ENCODE data around the gene GBA2.

GBA2 gene

DNA sequence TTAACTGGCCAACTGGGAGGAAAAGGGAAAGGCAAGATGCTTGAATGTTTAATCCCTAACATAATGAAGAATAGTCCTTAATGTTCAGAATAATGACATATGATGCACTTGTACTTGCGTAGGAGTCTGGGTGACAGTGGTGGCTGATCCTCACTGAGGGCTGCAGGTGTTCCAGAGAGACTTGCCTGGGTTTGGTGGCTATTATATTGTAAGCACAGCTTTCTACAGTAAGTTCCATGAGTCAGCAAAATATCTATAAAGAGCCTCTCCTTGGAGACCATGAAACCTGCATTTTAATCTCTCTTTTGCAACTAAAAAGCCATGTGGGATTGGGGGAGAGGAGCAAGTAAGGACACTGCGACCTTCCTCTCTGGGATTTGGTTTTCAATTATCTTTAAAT is 40.5 kb upstream of the GBA2 start:
- Histone ChIP-seq H3K27ac (ENCODE audit: low read depth in 2 of 2, low read length in 2 of 2) (no peak overlapping the region), H3K36me3 (ENCODE audit: control insufficient read depth in 2 of 2, insufficient read depth in 2 of 2, low read length in 2 of 2) (peaks cover 3 to 7% of the 10 kb centered on the region in 2 donors), H3K9me3 (ENCODE audit: control insufficient read depth in 2 of 2, low read length in 2 of 2) (no peaks in the 10 kb centered on the region), H3K4me3 (ENCODE audit: low read length in 2 of 2) (no peak overlapping the region), H3K27me3 (ENCODE audit: control insufficient read depth in 2 of 2, insufficient read depth in 2 of 2, low read length in 2 of 2) (no peaks in the 10 kb centered on the region), H3K4me1 (ENCODE audit: control insufficient read depth in 2 of 2, insufficient read depth in 2 of 2, low read length in 2 of 2) (peaks cover 6 to 10% of the 10 kb centered on the region in 2 donors), H3K9ac (ENCODE audit: low read depth in 1 of 2, low read length in 2 of 2) (no peak overlapping the region)

DNA sequence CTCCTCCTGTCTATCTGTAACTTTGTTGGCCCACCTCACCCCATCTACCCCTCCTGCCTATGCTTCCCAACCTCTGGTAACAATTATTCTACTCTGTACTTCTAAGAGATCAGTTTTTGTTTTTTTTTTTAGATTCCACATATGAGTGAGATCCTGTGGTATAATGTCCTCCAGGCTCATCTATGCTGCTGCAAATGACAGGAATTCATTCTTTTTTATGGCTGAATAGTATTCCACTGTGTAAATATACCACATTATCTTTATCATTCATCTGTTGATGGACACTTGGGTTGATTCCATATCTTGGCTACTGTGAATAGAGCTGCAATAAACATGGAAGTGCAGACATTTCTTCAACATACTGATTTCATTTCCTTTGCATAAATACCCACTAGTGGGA is 34.4 kb upstream of the GBA2 start:
- Histone ChIP-seq H3K4me1 (ENCODE audit: control insufficient read depth in 2 of 2, insufficient read depth in 2 of 2, low read length in 2 of 2) (no peaks in the 10 kb centered on the region), H3K9me3 (ENCODE audit: control insufficient read depth in 2 of 2, low read length in 2 of 2) (no peaks in the 10 kb centered on the region), H3K36me3 (ENCODE audit: control insufficient read depth in 2 of 2, insufficient read depth in 2 of 2, low read length in 2 of 2) (peaks cover 0 to 6% of the 10 kb centered on the region in 2 donors), H3K27me3 (ENCODE audit: control insufficient read depth in 2 of 2, insufficient read depth in 2 of 2, low read length in 2 of 2) (no peaks in the 10 kb centered on the region), H3K27ac (ENCODE audit: low read depth in 2 of 2, low read length in 2 of 2) (no peak overlapping the region), H3K4me3 (ENCODE audit: low read length in 2 of 2) (no peak overlapping the region), H3K9ac (ENCODE audit: low read depth in 1 of 2, low read length in 2 of 2) (no peak overlapping the region)

DNA sequence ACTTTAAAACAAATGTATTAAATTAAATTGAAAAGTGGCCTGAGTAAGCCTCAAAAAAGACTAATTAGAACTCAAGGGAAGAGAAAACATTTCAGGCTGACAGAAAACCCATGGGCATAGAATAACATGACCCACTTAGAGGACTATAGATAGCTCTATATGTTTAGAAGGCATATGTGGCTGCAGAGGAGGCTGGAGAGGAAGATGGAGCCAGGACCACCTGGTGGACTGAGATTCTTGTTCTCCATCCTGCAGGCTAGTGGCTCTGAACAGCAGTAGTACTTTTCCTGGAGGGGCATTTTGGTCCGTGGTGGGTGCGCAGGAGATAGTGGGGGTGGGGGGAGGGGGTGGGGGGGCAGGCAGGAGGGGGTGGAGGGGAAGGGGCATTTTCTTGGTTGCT is 32.0 kb upstream of the GBA2 start:
- no peaks in the 10 kb centered on the region for H3K4me1 ChIP-seq (ENCODE audit: control insufficient read depth in 2 of 2, insufficient read depth in 2 of 2, low read length in 2 of 2)
- no peak overlapping the region for H3K27ac ChIP-seq (ENCODE audit: low read depth in 2 of 2, low read length in 2 of 2)
- peaks cover 0 to 6% of the 10 kb centered on the region in 2 donors for H3K36me3 ChIP-seq (ENCODE audit: control insufficient read depth in 2 of 2, insufficient read depth in 2 of 2, low read length in 2 of 2)
- no peaks in the 10 kb centered on the region for H3K27me3 ChIP-seq (ENCODE audit: control insufficient read depth in 2 of 2, insufficient read depth in 2 of 2, low read length in 2 of 2)
- no peak overlapping the region for H3K4me3 ChIP-seq (ENCODE audit: low read length in 2 of 2)
- H3K9me3 ChIP-seq (ENCODE audit: control insufficient read depth in 2 of 2, low read length in 2 of 2) = no peaks in the 10 kb centered on the region
- H3K9ac ChIP-seq (ENCODE audit: low read depth in 1 of 2, low read length in 2 of 2) = no peak overlapping the region

DNA sequence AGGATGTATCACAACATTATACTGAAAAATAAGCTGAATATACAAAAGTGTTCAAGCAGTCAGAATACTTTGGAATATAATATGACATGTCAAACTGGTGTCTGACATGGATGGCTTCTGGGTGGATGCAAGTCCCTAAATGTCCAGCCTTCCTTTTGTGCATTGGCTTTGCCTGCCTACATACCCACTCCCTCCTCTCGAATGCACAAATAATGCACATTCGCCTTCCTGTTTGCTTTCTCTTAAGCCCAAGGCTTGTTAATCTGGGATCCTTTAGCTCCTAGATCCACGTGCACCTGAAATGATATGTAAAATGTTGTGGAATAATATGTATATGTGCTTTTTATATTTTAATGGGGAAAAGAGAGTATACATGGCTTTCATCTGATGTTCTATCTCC is 29.5 kb upstream of the GBA2 start:
- Histone ChIP-seq H3K4me3 (ENCODE audit: low read length in 2 of 2) (no peak overlapping the region), H3K27me3 (ENCODE audit: control insufficient read depth in 2 of 2, insufficient read depth in 2 of 2, low read length in 2 of 2) (no peaks in the 10 kb centered on the region), H3K9ac (ENCODE audit: low read depth in 1 of 2, low read length in 2 of 2) (no peak overlapping the region), H3K27ac (ENCODE audit: low read depth in 2 of 2, low read length in 2 of 2) (no peak overlapping the region), H3K36me3 (ENCODE audit: control insufficient read depth in 2 of 2, insufficient read depth in 2 of 2, low read length in 2 of 2) (peaks cover 0 to 3% of the 10 kb centered on the region in 2 donors), H3K4me1 (ENCODE audit: control insufficient read depth in 2 of 2, insufficient read depth in 2 of 2, low read length in 2 of 2) (no peaks in the 10 kb centered on the region), H3K9me3 (ENCODE audit: control insufficient read depth in 2 of 2, low read length in 2 of 2) (no peaks in the 10 kb centered on the region)

DNA sequence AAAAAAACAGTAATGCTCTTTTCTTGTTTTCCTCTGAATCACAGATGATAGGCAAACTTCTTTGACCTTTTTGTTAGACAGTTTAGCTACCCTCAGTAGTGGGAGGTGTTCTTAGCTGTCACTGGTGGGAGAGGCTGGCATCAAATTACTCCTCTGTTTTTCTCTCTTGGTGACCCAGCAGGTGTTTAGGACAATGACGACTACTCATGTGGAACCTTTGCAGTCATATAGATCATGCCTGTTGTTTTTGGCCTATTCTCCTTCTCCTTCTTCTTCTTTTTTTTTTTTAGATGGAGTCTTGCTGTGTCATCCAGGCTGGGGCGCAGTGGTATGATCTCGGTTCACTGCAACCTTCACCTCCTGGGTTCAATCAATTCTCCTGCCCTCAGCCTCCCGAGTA is 27.0 kb upstream of the GBA2 start:
- Histone ChIP-seq H3K9ac (ENCODE audit: low read depth in 1 of 2, low read length in 2 of 2) (no peak overlapping the region), H3K27me3 (ENCODE audit: control insufficient read depth in 2 of 2, insufficient read depth in 2 of 2, low read length in 2 of 2) (no peaks in the 10 kb centered on the region), H3K4me1 (ENCODE audit: control insufficient read depth in 2 of 2, insufficient read depth in 2 of 2, low read length in 2 of 2) (peaks cover 12 to 13% of the 10 kb centered on the region in 2 donors), H3K9me3 (ENCODE audit: control insufficient read depth in 2 of 2, low read length in 2 of 2) (no peaks in the 10 kb centered on the region), H3K27ac (ENCODE audit: low read depth in 2 of 2, low read length in 2 of 2) (no peak overlapping the region), H3K36me3 (ENCODE audit: control insufficient read depth in 2 of 2, insufficient read depth in 2 of 2, low read length in 2 of 2) (no peaks in the 10 kb centered on the region), H3K4me3 (ENCODE audit: low read length in 2 of 2) (no peak overlapping the region)

DNA sequence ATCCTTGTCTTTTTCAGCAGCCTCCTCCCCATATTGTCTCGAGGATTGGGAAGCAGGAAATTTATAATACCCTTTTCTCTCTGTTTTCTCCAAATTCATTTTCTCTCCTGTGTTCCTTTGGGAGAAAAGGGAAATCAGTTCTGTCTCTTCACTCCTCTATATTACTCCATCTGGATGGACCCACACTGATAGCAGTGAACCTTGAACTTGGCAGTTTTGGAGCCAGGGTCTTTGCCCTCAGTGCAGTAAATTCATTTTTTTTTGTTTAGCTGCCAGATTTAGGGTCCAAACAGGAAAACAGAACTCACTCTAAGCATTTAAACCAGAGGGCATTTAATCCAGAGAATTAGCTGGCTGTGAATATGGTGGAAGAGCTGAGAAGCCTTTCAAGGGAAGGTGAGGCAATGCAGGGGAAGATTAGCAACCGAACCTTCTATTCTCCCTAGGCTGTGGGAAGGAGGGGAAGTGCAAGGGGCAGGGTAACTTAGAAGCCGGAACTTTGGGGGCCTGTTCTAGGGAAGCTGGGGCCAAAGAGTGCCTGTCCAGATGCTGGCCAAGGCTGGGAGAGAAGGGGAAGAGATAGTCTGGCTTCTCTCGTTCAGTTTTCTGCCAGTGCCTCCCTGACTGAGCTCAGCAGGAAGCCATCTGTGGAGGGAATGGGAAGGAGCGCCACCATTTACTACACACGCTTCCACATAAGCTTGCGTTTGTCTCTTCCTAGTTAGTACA is 26.0 kb upstream of the GBA2 start:
- Histone ChIP-seq H3K4me1 (ENCODE audit: control insufficient read depth in 2 of 2, insufficient read depth in 2 of 2, low read length in 2 of 2) (peaks cover 19 to 20% of the 10 kb centered on the region in 2 donors), H3K27me3 (ENCODE audit: control insufficient read depth in 2 of 2, insufficient read depth in 2 of 2, low read length in 2 of 2) (no peaks in the 10 kb centered on the region), H3K36me3 (ENCODE audit: control insufficient read depth in 2 of 2, insufficient read depth in 2 of 2, low read length in 2 of 2) (no peaks in the 10 kb centered on the region), H3K4me3 (ENCODE audit: low read length in 2 of 2) (no peak overlapping the region), H3K9ac (ENCODE audit: low read depth in 1 of 2, low read length in 2 of 2) (no peak overlapping the region), H3K9me3 (ENCODE audit: control insufficient read depth in 2 of 2, low read length in 2 of 2) (no peaks in the 10 kb centered on the region), H3K27ac (ENCODE audit: low read depth in 2 of 2, low read length in 2 of 2) (no peak overlapping the region)

DNA sequence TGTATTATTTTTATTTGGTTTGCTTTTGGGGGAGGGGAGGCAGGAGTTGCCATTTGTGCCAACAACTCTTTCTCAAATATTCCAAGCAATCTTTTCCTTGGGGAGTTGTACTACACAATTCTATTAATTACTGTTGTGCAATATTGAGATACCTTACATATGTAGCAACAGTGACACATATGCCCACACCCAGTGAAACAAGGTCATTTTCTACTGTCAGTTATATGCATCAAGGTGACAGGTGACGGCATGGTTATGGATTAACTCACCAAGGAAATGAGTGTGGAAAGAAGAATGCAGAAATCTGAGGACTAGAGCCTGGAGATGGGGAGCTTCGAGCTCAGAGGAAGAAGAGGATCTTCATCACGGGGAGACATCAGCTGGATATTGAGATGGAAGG is 22.9 kb upstream of the GBA2 start:
- Histone ChIP-seq H3K36me3 (ENCODE audit: control insufficient read depth in 2 of 2, insufficient read depth in 2 of 2, low read length in 2 of 2) (no peaks in the 10 kb centered on the region), H3K9ac (ENCODE audit: low read depth in 1 of 2, low read length in 2 of 2) (peak overlapping the region in 1 of 2 donors; percentile 48), H3K4me1 (ENCODE audit: control insufficient read depth in 2 of 2, insufficient read depth in 2 of 2, low read length in 2 of 2) (peaks cover 19 to 20% of the 10 kb centered on the region in 2 donors), H3K9me3 (ENCODE audit: control insufficient read depth in 2 of 2, low read length in 2 of 2) (no peaks in the 10 kb centered on the region), H3K27ac (ENCODE audit: low read depth in 2 of 2, low read length in 2 of 2) (peak overlapping the region; percentile 61 to 62), H3K27me3 (ENCODE audit: control insufficient read depth in 2 of 2, insufficient read depth in 2 of 2, low read length in 2 of 2) (no peaks in the 10 kb centered on the region), H3K4me3 (ENCODE audit: low read length in 2 of 2) (peak overlapping the region in 1 of 2 donors; percentile 4)

DNA sequence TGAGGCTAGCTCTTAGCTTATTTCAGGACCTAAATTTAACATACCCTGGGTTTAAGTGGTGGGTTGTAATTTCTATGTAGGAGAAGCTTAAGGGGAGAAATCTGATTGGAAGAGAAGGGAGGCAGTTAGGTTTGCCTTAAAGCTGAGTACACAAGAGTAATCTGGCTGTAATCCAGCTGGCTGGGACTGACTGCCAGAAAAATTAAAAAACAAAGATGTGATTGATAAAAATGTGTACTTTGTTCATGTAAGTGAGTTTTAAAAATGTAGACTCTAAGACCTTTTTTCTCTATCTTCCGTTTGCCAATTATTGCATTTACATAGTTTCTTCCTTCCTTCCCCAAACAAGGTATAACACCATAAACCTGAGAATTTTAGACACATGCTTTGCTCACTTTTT is 22.5 kb upstream of the GBA2 start:
- Histone ChIP-seq H3K9ac (ENCODE audit: low read depth in 1 of 2, low read length in 2 of 2) (peak overlapping the region in 1 of 2 donors; percentile 48), H3K27ac (ENCODE audit: low read depth in 2 of 2, low read length in 2 of 2) (peak overlapping the region; percentile 61 to 62), H3K9me3 (ENCODE audit: control insufficient read depth in 2 of 2, low read length in 2 of 2) (no peaks in the 10 kb centered on the region)

DNA sequence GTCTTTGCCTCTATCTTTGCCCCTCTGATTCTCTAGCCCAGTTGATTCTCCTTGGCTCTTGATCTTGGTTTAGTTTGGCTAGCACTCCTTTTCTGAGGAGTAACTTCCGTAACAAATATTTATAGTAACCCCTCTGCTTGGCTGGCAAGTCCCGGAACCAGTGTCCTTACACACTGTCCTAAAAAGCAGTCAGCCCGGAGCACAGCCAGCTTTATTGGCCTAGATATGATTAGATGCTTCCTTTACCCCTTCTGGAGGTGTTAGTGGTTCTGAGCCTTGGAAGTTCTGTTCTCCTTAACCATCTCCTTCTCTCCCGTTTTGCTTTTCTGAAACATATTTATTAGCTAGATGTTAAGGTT is 22.0 kb upstream of the GBA2 start:
- peak overlapping the region in 1 of 2 donors; percentile 48 for H3K9ac ChIP-seq (ENCODE audit: low read depth in 1 of 2, low read length in 2 of 2)
- H3K27me3 ChIP-seq (ENCODE audit: control insufficient read depth in 2 of 2, insufficient read depth in 2 of 2, low read length in 2 of 2) = no peaks in the 10 kb centered on the region
- no peaks in the 10 kb centered on the region for H3K9me3 ChIP-seq (ENCODE audit: control insufficient read depth in 2 of 2, low read length in 2 of 2)
- H3K4me1 ChIP-seq (ENCODE audit: control insufficient read depth in 2 of 2, insufficient read depth in 2 of 2, low read length in 2 of 2) = peaks cover 19 to 20% of the 10 kb centered on the region in 2 donors
- peak overlapping the region in 1 of 2 donors; percentile 13 for H3K4me3 ChIP-seq (ENCODE audit: low read length in 2 of 2)
- H3K27ac ChIP-seq (ENCODE audit: low read depth in 2 of 2, low read length in 2 of 2) = peak overlapping the region; percentile 61 to 62
- no peaks in the 10 kb centered on the region for H3K36me3 ChIP-seq (ENCODE audit: control insufficient read depth in 2 of 2, insufficient read depth in 2 of 2, low read length in 2 of 2)

More for the DNA sequence above, 22.5 kb upstream of the GBA2 start:
- Histone ChIP-seq H3K4me3 (ENCODE audit: low read length in 2 of 2) (peak overlapping the region in 1 of 2 donors; percentile 13), H3K36me3 (ENCODE audit: control insufficient read depth in 2 of 2, insufficient read depth in 2 of 2, low read length in 2 of 2) (no peaks in the 10 kb centered on the region), H3K27me3 (ENCODE audit: control insufficient read depth in 2 of 2, insufficient read depth in 2 of 2, low read length in 2 of 2) (no peaks in the 10 kb centered on the region), H3K4me1 (ENCODE audit: control insufficient read depth in 2 of 2, insufficient read depth in 2 of 2, low read length in 2 of 2) (peaks cover 19 to 20% of the 10 kb centered on the region in 2 donors)

DNA sequence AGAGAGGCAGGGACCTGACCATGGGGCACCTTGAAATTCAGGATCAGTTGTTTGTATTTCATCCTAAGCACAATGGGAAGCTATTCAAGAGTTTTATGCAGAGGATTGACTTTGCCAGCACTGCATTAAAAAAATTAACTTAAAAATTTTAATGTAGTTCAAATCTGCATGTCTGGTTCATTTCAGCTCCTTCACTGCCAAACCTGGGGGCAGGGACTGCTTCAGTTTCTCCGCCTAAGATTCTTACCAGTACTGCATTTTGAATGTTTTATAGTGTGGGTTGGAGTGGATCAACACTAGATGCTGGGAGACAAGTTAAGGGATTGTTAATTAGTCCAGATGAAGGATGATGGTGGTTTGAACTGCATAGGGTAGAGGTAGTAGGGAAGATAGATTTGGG is 20.7 kb upstream of the GBA2 start:
- H3K4me1 ChIP-seq (ENCODE audit: control insufficient read depth in 2 of 2, insufficient read depth in 2 of 2, low read length in 2 of 2) = peaks cover 19 to 20% of the 10 kb centered on the region in 2 donors
- no peaks in the 10 kb centered on the region for H3K9me3 ChIP-seq (ENCODE audit: control insufficient read depth in 2 of 2, low read length in 2 of 2)
- no peak overlapping the region for H3K27ac ChIP-seq (ENCODE audit: low read depth in 2 of 2, low read length in 2 of 2)

More for the DNA sequence above, 20.7 kb upstream of the GBA2 start:
- Histone ChIP-seq H3K27me3 (ENCODE audit: control insufficient read depth in 2 of 2, insufficient read depth in 2 of 2, low read length in 2 of 2) (no peaks in the 10 kb centered on the region), H3K9ac (ENCODE audit: low read depth in 1 of 2, low read length in 2 of 2) (no peak overlapping the region), H3K4me3 (ENCODE audit: low read length in 2 of 2) (no peak overlapping the region), H3K36me3 (ENCODE audit: control insufficient read depth in 2 of 2, insufficient read depth in 2 of 2, low read length in 2 of 2) (no peaks in the 10 kb centered on the region)
